ENCODE data around the gene STAP1. TPM values are rescaled to one million over a fixed set of nuclear protein-coding genes. Genes with fewer than 3 reads are reported as not detected.

Gene STAP1
- total and polyA plus RNA-seq, 12 donors: 0.15 to 0.97 TPM; not detected in 10

Other genes with a start within 250 kb of the STAP1 start
- 10 to 100 TPM in 7 of 10 donors, 1 to 10 TPM in 3; 7.0 to 12.9 (median 11.5) TPM for gene CENPC, start 13.2 kb upstream of the STAP1 start, total RNA-seq
- gene CENPC, start 13.2 kb upstream of the STAP1 start, polyA plus RNA-seq: 1 to 10 TPM; 2.3 to 4.0 TPM
- 10 to 100 TPM; 12.9 to 35.7 (median 19.5) TPM for gene UBA6, start 142.4 kb downstream of the STAP1 start, total RNA-seq
- gene UBA6, start 142.4 kb downstream of the STAP1 start, polyA plus RNA-seq: 1 to 10 TPM; 2.6 to 5.9 TPM
- gene GNRHR, start 195.7 kb downstream of the STAP1 start, total RNA-seq: not detected
- gene GNRHR, start 195.7 kb downstream of the STAP1 start, polyA plus RNA-seq: not detected

Data from heart right ventricle (tissue), 12 donors.